Measurements from ENCODE around the gene HGF.
A peak's percentile ranks its signal among the peaks of the same experiment; 100 is the strongest.
"Not testable (repeated sequence)": the region's sequence is repeated elsewhere in the genome, so short reads cannot be mapped to it uniquely, and the experiment has no call there.

Gene HGF

GRCh38 chr7:81736091-81736490 is 33.8 kb downstream of the HGF start:
- ATAC-seq (ENCODE audit: low read depth) (peak; percentile 85), DNase-seq (ENCODE audit: low spot score) (no peak)
- peaks cover 3% of the 10 kb centered on the region for H3K4me1 ChIP-seq (ENCODE audit: insufficient read depth, poor library complexity, severe bottlenecking)
- H3K4me3 ChIP-seq (ENCODE audit: severe bottlenecking) = no peak overlapping the region
- no peaks in the 10 kb centered on the region for H3K36me3 ChIP-seq (ENCODE audit: low read depth)
- H3K27ac ChIP-seq (ENCODE audit: poor library complexity, severe bottlenecking) = no peak overlapping the region
- no peak for TF ChIP-seq CTCF (IDR thresholded peaks at IDR 0.05; ENCODE audit: poor library complexity, severe bottlenecking)
- no peaks in the 10 kb centered on the region for H3K27me3 ChIP-seq (ENCODE audit: insufficient read depth, poor library complexity, severe bottlenecking)
- no peaks in the 10 kb centered on the region for H3K9me3 ChIP-seq (ENCODE audit: severe bottlenecking)

GRCh38 chr7:81725812-81726127 is 44.1 kb downstream of the HGF start:
- Histone ChIP-seq H3K36me3 (ENCODE audit: low read depth) (no peaks in the 10 kb centered on the region), H3K27me3 (ENCODE audit: insufficient read depth, poor library complexity, severe bottlenecking) (no peaks in the 10 kb centered on the region), H3K4me1 (ENCODE audit: insufficient read depth, poor library complexity, severe bottlenecking) (no peaks in the 10 kb centered on the region), H3K27ac (ENCODE audit: poor library complexity, severe bottlenecking) (no peak overlapping the region), H3K9me3 (ENCODE audit: severe bottlenecking) (no peaks in the 10 kb centered on the region), H3K4me3 (ENCODE audit: severe bottlenecking) (no peak overlapping the region)
- no peak for TF ChIP-seq CTCF (IDR thresholded peaks at IDR 0.05; ENCODE audit: poor library complexity, severe bottlenecking)
- no peak for ATAC-seq (ENCODE audit: low read depth)
- no peak for DNase-seq (ENCODE audit: low spot score)

DNA sequence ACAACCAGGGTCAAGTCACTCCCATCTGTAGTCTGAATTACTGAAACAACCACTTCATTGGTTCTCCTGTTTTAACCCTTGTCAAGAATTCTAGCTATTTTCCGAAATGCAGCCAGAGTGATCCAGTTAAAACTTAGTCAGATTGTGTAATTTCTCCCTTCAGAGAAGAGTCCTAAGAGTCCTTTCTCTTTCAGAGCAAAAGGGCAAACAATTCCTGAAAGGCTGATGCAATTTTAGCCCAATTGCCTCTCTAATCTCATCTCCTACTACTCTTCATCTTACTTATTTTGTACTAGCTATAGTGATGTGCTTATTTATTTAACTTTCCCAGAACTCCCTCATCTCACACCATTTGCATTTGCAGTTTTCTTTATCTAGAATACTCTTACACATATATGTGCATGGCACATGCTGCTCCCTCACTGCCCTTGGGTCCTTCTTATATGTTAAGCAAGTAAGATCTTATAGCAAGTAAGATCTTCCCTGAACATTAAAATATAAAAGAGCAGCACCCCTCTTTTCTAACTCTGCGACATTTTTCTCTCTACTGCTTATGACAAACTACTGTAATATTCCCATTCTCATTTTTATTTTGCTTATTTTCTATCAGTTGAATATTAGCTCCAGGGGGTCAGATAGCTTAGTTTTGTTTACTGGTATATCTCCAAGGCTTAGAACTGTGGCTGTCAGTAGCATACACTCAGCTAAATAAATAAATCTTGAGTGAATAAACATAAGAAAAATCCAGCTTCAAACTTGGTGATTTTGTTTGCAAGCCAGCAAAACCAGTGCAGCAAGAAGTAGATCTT is 44.6 kb downstream of the HGF start:
- TF ChIP-seq CTCF (IDR thresholded peaks at IDR 0.05; ENCODE audit: poor library complexity, severe bottlenecking) = no peak
- H3K4me3 ChIP-seq (ENCODE audit: severe bottlenecking) = no peak overlapping the region
- DNase-seq (ENCODE audit: low spot score) = no peak
- ATAC-seq (ENCODE audit: low read depth) = no peak
- no peaks in the 10 kb centered on the region for H3K9me3 ChIP-seq (ENCODE audit: severe bottlenecking)
- H3K27me3 ChIP-seq (ENCODE audit: insufficient read depth, poor library complexity, severe bottlenecking) = no peaks in the 10 kb centered on the region
- H3K27ac ChIP-seq (ENCODE audit: poor library complexity, severe bottlenecking) = no peak overlapping the region
- H3K36me3 ChIP-seq (ENCODE audit: low read depth) = no peaks in the 10 kb centered on the region
- H3K4me1 ChIP-seq (ENCODE audit: insufficient read depth, poor library complexity, severe bottlenecking) = no peaks in the 10 kb centered on the region

- not testable (repeated sequence) for DNase-seq (ENCODE audit: low spot score); H3K4me1 ChIP-seq (ENCODE audit: insufficient read depth, poor library complexity, severe bottlenecking); H3K4me3 ChIP-seq (ENCODE audit: severe bottlenecking); H3K27ac ChIP-seq (ENCODE audit: poor library complexity, severe bottlenecking); H3K36me3 ChIP-seq (ENCODE audit: low read depth); ATAC-seq (ENCODE audit: low read depth); H3K9me3 ChIP-seq (ENCODE audit: severe bottlenecking); H3K27me3 ChIP-seq (ENCODE audit: insufficient read depth, poor library complexity, severe bottlenecking)
Measured at GRCh38 chr7:81722250-81722649, 47.6 kb downstream of the HGF start.

DNA sequence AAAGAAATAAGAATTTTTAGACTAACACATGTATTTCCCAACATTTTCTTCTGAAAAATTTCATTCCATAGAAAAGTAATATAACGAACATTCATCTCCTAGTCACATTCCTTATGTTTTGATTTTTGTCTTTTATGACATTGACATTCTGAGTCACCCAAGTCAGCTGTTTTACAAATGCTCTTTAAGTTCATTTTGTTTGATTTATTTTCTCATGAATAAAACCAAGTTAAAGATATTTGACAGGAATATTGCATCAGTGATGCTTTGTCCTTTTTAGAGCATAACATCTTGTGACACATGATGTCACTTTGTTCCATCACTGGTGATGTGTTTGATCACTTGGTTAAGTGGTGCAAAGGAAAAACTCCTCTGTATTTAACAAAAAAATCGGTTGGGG is 48.4 kb downstream of the HGF start:
- H3K9me3 ChIP-seq (ENCODE audit: severe bottlenecking) = no peaks in the 10 kb centered on the region
- no peak for TF ChIP-seq CTCF (IDR thresholded peaks at IDR 0.05; ENCODE audit: poor library complexity, severe bottlenecking)
- no peaks in the 10 kb centered on the region for H3K27me3 ChIP-seq (ENCODE audit: insufficient read depth, poor library complexity, severe bottlenecking)
- no peak overlapping the region for H3K4me3 ChIP-seq (ENCODE audit: severe bottlenecking)
- DNase-seq (ENCODE audit: low spot score) (no peak), ATAC-seq (ENCODE audit: low read depth) (no peak)
- no peaks in the 10 kb centered on the region for H3K4me1 ChIP-seq (ENCODE audit: insufficient read depth, poor library complexity, severe bottlenecking)
- no peak overlapping the region for H3K27ac ChIP-seq (ENCODE audit: poor library complexity, severe bottlenecking)
- H3K36me3 ChIP-seq (ENCODE audit: low read depth) = no peaks in the 10 kb centered on the region
